Peyer's patch (tissue), 4 donors: Measurements from ENCODE around the gene CLDN7.

Experiments used
- POLR2A ChIP-seq, 2 donors: fragments of 450-650 bp; IDR thresholded peaks; one replicate each; pipeline ENCODE4 v1.5.1; 2017; ENCODE audit warnings: antibody characterized with exemption in 2 of 2, mild to moderate bottlenecking in 2 of 2, moderate library complexity in 2 of 2
- TF ChIP-seq, protein P1 (sequence below), 6 experiments: fragments of 450-650 bp in 4 of 6; fragments of 200-600 bp in 2 of 6; sonication (generic) in 1 of 6; IDR thresholded peaks; one replicate each; pipeline ENCODE4 v1.5.1; 2017 to 2019; ENCODE audit warnings: antibody characterized with exemption in 6 of 6, mild to moderate bottlenecking in 3 of 6, moderate library complexity in 1 of 6

DNA sequence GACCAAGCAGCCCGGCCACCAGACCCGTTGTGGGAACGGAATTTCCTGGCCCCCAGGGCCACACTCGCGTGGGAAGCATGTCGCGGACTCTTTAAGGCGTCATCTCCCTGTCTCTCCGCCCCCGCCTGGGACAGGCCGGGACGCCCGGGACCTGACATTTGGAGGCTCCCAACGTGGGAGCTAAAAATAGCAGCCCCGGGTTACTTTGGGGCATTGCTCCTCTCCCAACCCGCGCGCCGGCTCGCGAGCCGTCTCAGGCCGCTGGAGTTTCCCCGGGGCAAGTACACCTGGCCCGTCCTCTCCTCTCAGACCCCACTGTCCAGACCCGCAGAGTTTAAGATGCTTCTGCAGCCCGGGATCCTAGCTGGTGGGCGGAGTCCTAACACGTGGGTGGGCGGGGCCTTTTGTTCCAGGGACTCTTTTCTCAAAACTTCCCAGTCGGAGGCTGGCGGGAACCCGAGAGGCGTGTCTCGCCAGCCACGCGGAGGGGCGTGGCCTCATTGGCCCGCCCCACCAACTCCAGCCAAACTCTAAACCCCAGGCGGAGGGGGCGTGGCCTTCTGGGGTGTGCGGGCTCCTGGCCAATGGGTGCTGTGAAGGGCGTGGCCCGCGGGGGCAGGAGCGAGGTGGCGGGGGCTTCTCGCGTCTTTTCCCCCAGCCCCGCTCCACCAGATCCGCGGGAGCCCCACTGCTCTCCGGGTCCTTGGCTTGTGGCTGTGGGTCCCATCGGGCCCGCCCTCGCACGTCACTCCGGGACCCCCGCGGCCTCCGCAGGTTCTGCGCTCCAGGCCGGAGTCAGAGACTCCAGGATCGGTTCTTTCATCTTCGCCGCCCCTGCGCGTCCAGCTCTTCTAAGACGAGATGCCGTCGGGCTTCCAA, 19.0 kb upstream of the CLDN7 start, which contains the start of gene SLC2A4:
- TF ChIP-seq, protein P1, sequence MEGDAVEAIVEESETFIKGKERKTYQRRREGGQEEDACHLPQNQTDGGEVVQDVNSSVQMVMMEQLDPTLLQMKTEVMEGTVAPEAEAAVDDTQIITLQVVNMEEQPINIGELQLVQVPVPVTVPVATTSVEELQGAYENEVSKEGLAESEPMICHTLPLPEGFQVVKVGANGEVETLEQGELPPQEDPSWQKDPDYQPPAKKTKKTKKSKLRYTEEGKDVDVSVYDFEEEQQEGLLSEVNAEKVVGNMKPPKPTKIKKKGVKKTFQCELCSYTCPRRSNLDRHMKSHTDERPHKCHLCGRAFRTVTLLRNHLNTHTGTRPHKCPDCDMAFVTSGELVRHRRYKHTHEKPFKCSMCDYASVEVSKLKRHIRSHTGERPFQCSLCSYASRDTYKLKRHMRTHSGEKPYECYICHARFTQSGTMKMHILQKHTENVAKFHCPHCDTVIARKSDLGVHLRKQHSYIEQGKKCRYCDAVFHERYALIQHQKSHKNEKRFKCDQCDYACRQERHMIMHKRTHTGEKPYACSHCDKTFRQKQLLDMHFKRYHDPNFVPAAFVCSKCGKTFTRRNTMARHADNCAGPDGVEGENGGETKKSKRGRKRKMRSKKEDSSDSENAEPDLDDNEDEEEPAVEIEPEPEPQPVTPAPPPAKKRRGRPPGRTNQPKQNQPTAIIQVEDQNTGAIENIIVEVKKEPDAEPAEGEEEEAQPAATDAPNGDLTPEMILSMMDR (IDR thresholded peaks at IDR 0.05) = no peak
- no peak for TF ChIP-seq POLR2A (IDR thresholded peaks at IDR 0.05)
